HG02678 (cell line): ENCODE data around the gene LRP4.

Source experiments
- ATAC-seq: cut with Tn5 transposase; IDR thresholded peaks from one replicate; pipeline ENCODE4 v1.9.1; 2021; ENCODE audit warnings: mild to moderate bottlenecking, moderate library complexity; ENCODE audit not compliant: unreplicated experiment

Gene LRP4

GRCh38 chr11:46849631-46850030 lies 68.7 kb downstream of the LRP4 start:
- no peak for ATAC-seq

- no peak for ATAC-seq
Measured at GRCh38 chr11:46846510-46846830, 71.9 kb downstream of the LRP4 start.

DNA sequence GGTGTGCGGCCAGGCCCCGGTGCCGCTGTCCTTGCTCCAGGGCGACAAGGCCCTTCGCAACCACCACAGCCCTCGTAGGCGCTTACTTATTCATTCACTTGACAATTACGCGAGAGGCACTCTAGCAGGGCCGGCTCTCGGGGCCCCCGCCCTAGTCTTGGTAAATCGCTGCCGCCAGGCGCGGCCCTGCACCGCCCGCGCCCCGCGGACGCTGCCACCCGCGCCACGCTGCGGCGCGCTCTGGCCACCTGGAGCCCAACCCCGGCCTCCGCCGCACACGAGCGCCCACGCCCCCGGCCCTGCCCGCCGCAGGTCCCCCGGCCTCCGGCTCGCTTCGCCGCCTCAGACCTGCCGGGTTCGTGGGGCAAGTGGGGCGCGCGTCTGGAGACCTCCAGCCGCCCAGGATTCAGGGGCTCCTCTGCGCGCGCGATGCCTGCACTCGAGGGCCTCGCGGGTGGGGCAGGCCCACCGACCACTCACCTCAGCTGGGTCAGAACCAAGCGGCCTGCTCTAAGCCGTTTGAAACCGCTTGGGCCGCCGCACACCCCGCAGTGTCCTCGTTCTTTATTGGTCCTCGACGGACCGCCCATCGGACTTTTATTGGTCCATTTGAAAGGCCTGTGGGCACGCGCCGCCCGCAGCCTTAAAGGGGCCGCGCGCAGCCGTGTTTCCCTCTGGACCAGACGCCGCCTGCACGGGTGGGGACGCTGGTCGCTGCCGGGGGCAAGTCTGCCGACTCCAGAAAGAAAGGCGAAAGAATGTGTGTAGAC lies 72.4 kb downstream of the LRP4 start, which contains the start of gene CKAP5:
TSS of gene CKAP5 (minus strand) at position 541 of the 770 bp plus-strand sequence. CDS start 25,049 bp downstream, outside the sequence.
- peak; percentile 97 for ATAC-seq

DNA sequence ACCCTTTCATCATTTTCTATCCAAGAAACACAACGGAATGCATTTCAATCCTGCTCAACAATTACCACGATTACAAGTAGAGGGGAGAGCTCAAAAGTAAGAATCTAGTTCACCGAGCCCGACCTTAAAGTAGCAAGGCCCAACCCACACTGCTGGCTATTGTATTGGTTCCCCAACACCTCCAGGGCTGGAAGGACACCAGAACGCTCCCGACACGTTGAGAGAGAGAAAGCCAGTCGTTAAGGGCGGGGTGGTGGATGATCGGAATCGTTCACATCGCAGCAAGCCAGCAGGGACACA lies 73.0 kb downstream of the LRP4 start:
- no peak for ATAC-seq

DNA sequence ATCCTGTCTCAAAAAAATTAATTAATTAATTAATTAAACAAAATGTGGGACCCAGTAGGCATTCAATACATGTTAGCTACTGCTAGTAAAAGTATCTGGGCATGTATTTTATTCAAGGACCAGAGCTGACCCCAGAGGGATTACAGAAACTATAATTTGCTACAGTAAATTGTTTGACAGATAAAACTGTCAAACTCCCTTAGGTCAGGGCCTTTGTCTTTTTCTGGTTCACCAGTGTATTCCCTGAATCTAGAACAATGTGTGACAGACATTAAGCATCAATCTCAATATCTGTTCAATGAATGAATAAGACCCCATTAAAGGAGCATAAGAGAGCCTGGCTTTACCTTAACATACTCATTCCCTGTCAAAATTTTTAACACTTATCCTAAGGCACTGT lies 78.2 kb downstream of the LRP4 start:
- no peak for ATAC-seq

DNA sequence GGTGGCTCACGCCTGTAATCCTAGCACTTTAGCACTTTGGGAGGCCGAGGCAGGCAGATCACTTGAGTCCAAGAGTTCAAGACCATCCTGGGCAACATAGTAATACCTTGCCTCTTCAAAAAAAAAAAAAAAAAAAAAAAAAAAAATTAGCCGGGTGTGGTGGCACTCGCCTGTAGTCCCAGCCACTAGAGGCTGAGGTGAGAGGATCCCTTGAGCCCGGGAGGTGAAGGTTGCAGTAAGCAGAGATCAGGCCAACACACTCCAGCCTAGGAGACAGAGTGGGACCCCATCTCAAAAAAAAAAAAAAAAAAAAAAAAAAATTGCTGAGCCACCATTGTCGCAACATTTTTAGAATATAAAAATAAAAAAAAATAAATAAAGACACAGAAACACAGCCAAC lies 79.8 kb downstream of the LRP4 start:
- ATAC-seq, result no peak

DNA sequence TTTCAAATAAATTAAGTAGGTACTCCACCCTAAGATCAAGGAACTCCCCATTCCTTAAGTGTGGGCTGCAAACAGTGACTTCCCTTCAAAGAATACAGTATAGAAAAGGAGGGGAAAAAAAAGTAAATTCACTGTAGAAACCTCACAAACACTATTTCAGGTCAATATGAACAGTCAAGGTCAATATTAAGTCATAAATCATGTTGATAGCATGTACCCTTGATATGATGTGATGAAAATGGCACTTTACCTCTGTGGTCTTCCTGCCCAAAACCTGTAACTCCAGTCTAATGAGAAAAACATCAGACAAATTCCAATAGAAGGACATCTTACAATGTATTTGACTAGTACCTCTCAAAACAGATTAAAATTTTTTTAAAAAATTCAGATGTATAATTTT lies 80.5 kb downstream of the LRP4 start:
- ATAC-seq, result no peak

DNA sequence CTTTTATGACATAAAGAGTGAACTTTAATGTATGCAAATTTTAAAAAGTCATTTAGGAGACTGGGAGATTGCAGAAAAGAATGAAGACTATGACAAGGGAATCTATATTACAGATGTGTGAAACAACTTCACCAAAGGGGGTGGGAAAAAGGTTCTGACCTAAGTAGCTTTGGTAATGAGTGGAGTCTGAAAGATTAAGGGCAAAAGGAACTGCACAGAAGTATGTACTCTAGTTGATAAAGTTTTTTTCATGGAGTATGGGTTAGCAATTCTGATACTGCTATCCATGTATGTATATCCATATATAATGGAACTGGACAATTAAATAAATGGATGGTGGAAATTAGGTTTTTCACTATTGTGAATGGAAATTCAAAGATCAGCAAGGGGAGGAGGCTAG lies 81.5 kb downstream of the LRP4 start:
- no peak for ATAC-seq

- no peak for ATAC-seq
Measured at GRCh38 chr11:46836431-46836830, 81.9 kb downstream of the LRP4 start.

- ATAC-seq, result no peak
Measured at GRCh38 chr11:46835897-46836296, 82.5 kb downstream of the LRP4 start.

GRCh38 chr11:46834821-46835220 lies 83.5 kb downstream of the LRP4 start:
- no peak for ATAC-seq

GRCh38 chr11:46832511-46833214 lies 85.7 kb downstream of the LRP4 start:
- ATAC-seq, result no peak

DNA sequence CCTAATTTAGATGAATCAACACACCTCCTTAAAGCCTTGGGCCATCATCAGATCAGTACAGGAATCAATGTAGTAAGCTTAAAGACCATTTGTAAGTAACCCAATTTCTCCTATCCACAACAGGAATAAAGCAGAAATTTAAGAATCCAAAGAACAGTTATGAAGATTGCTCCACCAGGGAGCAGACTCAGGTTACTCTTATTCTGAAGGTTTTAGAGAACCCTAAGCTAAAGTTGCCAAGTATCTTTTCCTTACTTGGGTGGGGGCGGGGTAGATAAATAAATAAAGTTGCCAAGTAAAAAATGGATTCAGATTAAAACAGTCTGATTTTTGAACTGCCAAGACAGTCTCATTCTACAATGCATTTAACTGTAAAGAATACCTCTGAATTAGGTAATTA lies 90.4 kb downstream of the LRP4 start:
- no peak for ATAC-seq

GRCh38 chr11:46826310-46827044 lies 91.9 kb downstream of the LRP4 start:
- peak; percentile 99 for ATAC-seq

GRCh38 chr11:46808799-46809431 lies 109.4 kb downstream of the LRP4 start:
- ATAC-seq, result no peak
